Measurements from ENCODE around the gene MYRF.

The MYRF gene

DNA sequence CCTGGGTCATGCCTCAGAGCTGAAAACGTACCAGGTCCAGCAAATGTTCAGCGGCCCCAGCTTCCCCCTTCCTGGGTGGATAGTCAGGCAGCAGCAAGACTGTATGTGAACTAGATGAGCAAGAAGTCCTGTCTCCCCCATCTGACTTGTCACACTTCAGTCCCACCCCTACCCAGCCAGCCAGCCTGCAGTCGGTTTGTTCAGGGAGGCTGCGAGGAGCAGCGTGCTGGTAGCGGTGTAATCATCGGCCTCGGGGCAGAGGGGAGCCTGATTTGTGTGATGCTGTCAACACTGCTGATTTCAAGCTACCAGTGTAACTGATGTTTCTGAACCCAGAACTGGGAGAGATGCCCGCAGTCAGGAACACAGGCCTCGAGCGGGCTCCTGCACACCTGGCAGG lies 30.4 kb downstream of the MYRF start:
- no peak for DNase-seq
- Mint-ChIP-seq H3K9me3 (no peaks in the 10 kb centered on the region), H3K4me3 (no peak overlapping the region), H3K27me3 (peaks cover 12% of the 10 kb centered on the region), H3K4me1 (peaks cover 9% of the 10 kb centered on the region), H3K27ac (no peak overlapping the region)
- ATAC-seq = no peak

DNA sequence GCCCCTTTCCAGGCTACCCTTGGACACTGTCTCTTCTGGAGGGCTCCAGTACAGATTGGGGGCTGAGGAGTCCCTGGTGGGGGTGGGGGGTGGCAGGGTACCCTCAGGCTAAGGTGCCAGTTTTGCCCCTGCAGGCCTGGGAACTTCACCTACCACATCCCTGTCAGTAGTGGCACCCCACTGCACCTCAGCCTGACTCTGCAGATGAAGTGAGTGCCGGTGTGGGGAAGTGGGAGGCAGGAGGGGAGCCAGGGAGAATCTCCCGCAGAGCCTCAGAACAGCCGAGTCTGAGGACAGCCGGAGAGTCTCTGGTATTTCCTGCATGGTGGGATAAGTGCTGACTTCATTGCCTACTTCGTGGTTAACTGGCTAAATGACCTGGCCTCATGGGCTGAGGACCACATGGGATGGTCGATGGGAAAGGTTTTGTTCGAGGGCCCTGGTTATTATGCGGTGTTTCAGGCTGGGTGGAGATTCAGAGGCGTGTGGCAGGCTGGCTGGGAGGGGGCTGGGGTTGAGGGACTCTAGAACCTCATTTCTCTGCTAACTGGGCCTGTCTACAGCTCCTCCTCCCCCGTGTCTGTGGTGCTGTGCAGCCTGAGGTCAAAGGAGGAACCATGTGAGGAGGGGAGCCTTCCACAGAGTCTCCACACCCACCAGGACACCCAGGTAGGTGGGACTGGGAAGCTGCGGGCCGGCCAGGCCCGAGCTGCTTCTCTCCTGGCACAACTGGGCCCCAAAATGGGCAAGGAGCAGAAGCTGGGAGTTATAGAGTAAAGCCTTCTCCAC lies 31.5 kb downstream of the MYRF start:
- no peaks in the 10 kb centered on the region for H3K9me3 Mint-ChIP-seq
- peaks cover 1% of the 10 kb centered on the region for H3K27me3 Mint-ChIP-seq
- peak overlapping the region in 1 of 2 donors; percentile 64 for H3K27ac Mint-ChIP-seq
- no peak overlapping the region for H3K4me3 Mint-ChIP-seq
- peaks cover 7% of the 10 kb centered on the region for H3K4me1 Mint-ChIP-seq
- ATAC-seq = no peak
- DNase-seq = no peak

DNA sequence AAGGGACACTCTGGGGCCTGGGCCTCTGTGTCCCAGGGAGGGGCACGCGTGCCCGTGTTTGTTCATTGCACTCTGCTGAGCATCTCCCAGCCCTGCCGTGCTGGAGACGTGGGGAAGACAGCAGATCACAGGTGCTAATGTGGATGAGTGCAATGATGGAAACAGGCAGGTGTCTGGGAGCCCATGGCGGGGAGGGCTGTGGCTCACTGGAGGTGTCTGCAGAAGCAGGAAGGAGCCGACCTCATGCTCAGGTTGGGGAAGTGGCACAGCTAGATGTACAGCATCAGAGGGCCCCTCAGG lies 32.0 kb downstream of the MYRF start:
- DNase-seq (no peak), ATAC-seq (no peak)
- Mint-ChIP-seq H3K27ac (peak overlapping the region in 1 of 2 donors; percentile 64), H3K9me3 (no peaks in the 10 kb centered on the region), H3K4me3 (no peak overlapping the region), H3K4me1 (peaks cover 11% of the 10 kb centered on the region), H3K27me3 (no peaks in the 10 kb centered on the region)

DNA sequence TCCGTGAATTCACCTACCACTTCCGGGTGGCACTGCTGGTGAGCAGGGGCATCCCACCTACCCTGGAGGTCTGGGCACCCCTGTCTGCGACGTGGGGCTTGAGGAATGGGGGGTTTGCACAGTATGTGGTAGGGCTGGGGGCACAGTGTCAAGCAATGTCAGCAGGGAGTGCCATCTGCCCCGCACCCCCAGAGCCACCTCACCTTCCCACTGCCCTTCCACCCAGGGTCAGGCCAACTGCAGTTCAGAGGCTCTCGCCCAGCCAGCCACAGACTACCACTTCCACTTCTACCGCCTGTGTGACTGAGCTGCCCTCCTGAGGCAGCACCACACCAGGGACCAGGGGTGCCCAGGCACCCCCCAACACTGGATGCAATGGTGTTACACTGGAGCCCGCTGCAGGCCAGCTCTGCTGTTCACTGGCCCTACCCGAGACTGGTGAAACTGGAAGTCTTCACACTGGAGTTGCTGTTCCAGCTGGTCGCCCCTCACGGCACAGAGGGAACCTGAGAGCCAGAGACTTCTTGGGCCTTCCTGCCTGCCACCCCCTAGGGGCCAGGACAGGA lies 33.5 kb downstream of the MYRF start:
- Mint-ChIP-seq H3K4me1 (peaks cover 22% of the 10 kb centered on the region), H3K27ac (no peak overlapping the region), H3K9me3 (no peaks in the 10 kb centered on the region), H3K4me3 (no peak overlapping the region), H3K27me3 (no peaks in the 10 kb centered on the region)
- DNase-seq (no peak), ATAC-seq (peak; percentile 6)

DNA sequence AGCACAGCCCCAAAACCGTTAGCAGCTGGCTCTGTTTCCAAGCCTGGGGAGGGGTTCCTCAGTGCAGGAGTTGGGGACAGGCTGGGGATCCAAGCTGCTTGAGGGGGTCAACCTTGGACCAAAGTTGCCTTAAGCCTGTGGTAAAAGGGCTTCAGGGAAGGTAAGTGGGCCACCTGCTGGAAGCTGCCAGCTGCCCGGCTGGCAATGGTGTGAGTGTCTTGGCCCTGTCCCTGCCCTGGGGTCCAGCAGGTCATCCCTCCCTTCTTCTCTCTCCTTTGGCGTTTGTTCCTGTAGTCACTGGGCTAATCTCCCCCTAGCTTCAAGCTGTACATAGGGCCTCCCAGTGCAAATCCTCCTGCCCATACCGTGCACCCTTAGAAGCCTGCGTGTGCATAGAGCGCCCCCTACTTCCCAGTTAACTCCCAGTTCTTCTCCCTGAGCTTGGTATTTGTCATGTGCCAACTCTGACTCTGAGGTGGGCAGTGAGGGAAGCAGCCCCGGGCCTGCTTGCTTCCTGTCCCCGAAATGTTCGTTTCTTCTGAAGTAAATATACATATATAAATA lies 35.6 kb downstream of the MYRF start:
- H3K27ac Mint-ChIP-seq = peak overlapping the region in 1 of 2 donors; percentile 38
- H3K27me3 Mint-ChIP-seq = no peaks in the 10 kb centered on the region
- H3K9me3 Mint-ChIP-seq = no peaks in the 10 kb centered on the region
- no peak overlapping the region for H3K4me3 Mint-ChIP-seq
- ATAC-seq (no peak), DNase-seq (no peak)
- H3K4me1 Mint-ChIP-seq = peaks cover 34% of the 10 kb centered on the region

DNA sequence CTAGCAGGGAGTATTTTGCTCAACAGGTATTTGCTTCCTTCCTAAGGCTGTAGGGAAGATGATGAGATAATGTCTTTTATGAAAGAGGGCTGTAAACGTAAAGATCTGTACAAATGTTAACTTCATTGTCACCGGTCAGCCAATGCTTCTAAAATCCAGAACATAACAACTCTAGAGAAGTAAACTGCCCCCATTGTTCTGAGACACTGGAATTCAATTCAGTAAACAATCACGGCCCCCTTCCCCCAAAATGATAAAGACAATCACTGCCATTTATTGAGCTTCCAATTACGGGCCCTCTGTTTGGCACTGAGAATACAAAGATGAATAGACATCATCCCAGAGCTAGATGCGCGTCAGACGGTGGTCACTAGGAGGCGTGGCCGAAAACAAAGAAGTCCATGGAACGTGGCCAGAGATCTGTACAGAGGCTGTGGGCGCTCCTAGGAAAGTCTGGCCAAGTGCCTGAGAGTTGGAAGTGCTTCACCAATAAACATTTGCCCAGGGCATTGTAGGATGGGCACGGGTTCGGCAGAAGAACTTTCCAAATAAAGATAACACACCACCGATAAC lies 39.4 kb downstream of the MYRF start:
- peak in 1 of 2 donors; percentile 56 for DNase-seq
- Mint-ChIP-seq H3K27me3 (no peaks in the 10 kb centered on the region), H3K4me3 (peak overlapping the region; percentile 89 to 92), H3K27ac (peak overlapping the region; percentile 98 to 100), H3K4me1 (peaks cover 68% of the 10 kb centered on the region), H3K9me3 (no peaks in the 10 kb centered on the region)
- ATAC-seq = peak; percentile 59

DNA sequence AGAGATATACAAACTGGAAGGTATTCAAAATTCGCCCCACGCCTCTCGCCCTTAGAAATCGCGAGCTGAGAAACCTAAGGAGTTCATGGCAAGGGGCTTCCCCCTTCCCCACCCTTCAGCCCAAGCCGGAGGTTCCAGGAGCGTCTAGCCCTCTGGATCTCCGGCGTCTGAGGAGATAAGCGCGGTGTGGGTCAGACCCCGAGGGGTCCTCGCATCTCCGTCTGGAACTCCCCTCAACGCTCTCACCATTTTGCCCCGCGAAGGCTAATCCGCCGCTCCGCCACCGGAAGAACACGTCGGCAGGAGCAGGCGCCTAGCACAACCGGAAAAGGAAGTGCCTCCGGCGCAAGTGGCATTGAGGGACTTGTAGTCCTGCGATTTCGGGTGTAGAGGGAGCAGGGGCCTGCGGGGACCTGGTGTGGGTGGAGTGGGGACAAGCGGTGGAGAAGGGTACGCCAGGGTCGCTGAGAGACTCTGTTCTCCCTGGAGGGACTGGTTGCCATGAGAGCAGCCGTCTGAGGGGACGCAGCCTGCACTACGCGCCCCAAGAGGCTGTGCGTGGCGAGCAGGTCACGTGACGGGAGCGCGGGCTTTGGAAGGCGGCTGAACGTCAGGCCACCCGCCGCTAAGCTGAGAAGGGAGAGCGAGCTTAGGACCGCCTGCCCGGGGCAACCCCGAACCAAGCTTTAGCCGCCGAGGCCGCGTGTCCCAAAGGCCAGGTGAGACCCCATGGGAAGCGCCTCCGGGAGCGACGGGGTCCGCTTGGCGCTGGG lies 40.1 kb downstream of the MYRF start, which contains the start of the genes FEN1 and TMEM258:
Gene FEN1, plus strand, starts transcription at position 602 of the 773 bp plus-strand sequence. CDS start 2,451 bp downstream, outside the sequence.
Gene TMEM258, minus strand, starts transcription at position 290 of the 773 bp plus-strand sequence. Its CDS starts 41 bp downstream, at position 249.
- Mint-ChIP-seq H3K27me3 (no peaks in the 10 kb centered on the region), H3K9me3 (no peaks in the 10 kb centered on the region), H3K4me3 (peak within 1 kb of the TSS; percentile 89 to 92), H3K4me1 (peaks cover 74% of the 10 kb centered on the region), H3K27ac (peak within 1 kb of the TSS; percentile 98 to 100)
- peak; percentile 93 for ATAC-seq
- DNase-seq = peak; percentile 88 to 89

DNA sequence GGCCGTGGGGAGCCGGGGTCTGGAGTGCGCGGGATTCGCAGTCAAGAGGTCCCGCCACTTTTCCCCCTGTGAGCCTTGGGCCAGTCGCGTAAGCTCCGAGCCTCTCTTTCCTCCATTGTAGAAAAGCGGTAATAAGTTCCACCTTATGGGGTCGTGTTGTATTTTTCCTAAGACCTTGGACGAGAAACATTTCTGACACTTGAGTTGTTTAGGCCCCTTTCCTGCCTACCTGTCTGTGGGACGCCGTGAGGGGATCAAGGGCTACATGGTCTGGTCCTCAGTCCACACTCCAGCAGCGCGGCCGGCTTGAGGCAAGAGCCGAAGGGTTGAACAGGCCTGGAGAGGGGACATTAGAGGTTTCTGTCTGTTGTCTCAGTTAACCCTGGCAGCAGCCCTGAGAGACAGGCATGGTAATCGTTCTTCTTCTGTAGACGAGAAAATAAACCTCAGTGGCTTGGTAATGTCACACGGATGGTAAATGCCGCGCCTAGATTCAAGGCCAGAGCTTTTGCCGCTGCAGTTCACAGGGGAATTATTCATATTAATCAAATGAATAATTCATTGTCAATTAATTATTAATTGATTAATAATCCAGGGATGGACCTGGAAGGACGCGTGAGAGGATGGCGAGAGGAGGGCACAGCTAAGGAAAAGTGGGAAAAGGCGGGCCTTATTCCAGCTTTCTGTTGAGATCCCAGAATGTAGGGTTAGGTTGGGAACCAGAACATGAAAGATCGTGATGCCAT lies 40.8 kb downstream of the MYRF start:
- DNase-seq (no peak), ATAC-seq (peak; percentile 44)
- H3K9me3 Mint-ChIP-seq = no peaks in the 10 kb centered on the region
- peak overlapping the region; percentile 89 to 92 for H3K4me3 Mint-ChIP-seq
- peak overlapping the region; percentile 98 to 100 for H3K27ac Mint-ChIP-seq
- peaks cover 75% of the 10 kb centered on the region for H3K4me1 Mint-ChIP-seq
- H3K27me3 Mint-ChIP-seq = no peaks in the 10 kb centered on the region

DNA sequence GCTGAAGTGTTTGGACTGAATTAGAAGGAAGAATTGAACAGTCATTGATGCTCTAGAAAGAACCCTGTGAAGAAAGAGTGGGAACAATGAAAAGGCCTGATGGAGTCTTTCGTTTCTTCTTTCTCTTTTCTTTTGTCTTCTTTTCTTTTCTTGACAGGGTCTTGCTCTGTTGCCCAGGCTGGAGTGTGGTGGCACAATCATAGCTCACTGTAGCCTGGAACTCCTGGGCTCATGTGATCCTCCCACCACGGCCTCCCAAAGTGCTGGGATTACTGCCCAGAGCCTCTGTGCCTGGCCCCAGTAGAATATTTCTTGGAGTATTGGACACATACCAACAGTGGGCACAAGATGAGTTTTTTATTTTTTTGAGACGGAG lies 41.4 kb downstream of the MYRF start:
- peak overlapping the region; percentile 27 to 92 for H3K27ac Mint-ChIP-seq
- DNase-seq (no peak), ATAC-seq (no peak)
- H3K4me3 Mint-ChIP-seq = peak overlapping the region; percentile 89 to 92
- H3K27me3 Mint-ChIP-seq = no peaks in the 10 kb centered on the region
- no peaks in the 10 kb centered on the region for H3K9me3 Mint-ChIP-seq
- H3K4me1 Mint-ChIP-seq = peaks cover 75% of the 10 kb centered on the region

DNA sequence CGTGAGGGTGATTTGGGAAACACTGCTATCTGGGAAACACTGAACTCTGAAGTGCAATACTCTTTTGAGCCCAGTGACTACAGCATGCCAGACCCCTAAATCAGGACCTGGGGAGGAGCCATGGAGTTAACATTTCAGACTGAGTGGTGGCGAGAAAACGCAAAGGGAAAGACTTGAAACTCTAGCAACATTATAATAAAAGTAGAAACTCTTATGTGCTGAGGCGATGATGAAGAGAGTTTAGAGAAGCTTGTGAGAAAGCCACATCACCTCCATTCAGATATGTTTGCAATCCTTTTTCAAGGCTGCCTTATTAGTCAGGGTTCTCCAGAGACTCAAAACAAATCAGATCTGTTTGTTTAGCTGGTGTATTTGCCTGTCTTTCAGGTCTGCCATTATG lies 42.1 kb downstream of the MYRF start:
- ATAC-seq (no peak), DNase-seq (no peak)
- peak overlapping the region; percentile 89 to 92 for H3K4me3 Mint-ChIP-seq
- H3K27ac Mint-ChIP-seq = no peak overlapping the region
- H3K9me3 Mint-ChIP-seq = no peaks in the 10 kb centered on the region
- peaks cover 75% of the 10 kb centered on the region for H3K4me1 Mint-ChIP-seq
- H3K27me3 Mint-ChIP-seq = no peaks in the 10 kb centered on the region

DNA sequence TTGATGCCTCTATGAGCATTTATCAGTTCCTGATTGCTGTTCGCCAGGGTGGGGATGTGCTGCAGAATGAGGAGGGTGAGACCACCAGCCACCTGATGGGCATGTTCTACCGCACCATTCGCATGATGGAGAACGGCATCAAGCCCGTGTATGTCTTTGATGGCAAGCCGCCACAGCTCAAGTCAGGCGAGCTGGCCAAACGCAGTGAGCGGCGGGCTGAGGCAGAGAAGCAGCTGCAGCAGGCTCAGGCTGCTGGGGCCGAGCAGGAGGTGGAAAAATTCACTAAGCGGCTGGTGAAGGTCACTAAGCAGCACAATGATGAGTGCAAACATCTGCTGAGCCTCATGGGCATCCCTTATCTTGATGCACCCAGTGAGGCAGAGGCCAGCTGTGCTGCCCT lies 43.0 kb downstream of the MYRF start:
- no peak for DNase-seq
- H3K27ac Mint-ChIP-seq = no peak overlapping the region
- ATAC-seq = no peak
- no peaks in the 10 kb centered on the region for H3K27me3 Mint-ChIP-seq
- H3K4me1 Mint-ChIP-seq = peaks cover 66% of the 10 kb centered on the region
- no peak overlapping the region for H3K4me3 Mint-ChIP-seq
- H3K9me3 Mint-ChIP-seq = no peaks in the 10 kb centered on the region

DNA sequence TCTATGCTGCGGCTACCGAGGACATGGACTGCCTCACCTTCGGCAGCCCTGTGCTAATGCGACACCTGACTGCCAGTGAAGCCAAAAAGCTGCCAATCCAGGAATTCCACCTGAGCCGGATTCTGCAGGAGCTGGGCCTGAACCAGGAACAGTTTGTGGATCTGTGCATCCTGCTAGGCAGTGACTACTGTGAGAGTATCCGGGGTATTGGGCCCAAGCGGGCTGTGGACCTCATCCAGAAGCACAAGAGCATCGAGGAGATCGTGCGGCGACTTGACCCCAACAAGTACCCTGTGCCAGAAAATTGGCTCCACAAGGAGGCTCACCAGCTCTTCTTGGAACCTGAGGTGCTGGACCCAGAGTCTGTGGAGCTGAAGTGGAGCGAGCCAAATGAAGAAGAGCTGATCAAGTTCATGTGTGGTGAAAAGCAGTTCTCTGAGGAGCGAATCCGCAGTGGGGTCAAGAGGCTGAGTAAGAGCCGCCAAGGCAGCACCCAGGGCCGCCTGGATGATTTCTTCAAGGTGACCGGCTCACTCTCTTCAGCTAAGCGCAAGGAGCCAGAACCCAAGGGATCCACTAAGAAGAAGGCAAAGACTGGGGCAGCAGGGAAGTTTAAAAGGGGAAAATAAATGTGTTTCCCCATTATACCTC lies 43.6 kb downstream of the MYRF start:
- peaks cover 66% of the 10 kb centered on the region for H3K4me1 Mint-ChIP-seq
- H3K27ac Mint-ChIP-seq = no peak overlapping the region
- no peak overlapping the region for H3K4me3 Mint-ChIP-seq
- no peaks in the 10 kb centered on the region for H3K27me3 Mint-ChIP-seq
- no peak for DNase-seq
- ATAC-seq = no peak
- H3K9me3 Mint-ChIP-seq = no peaks in the 10 kb centered on the region

DNA sequence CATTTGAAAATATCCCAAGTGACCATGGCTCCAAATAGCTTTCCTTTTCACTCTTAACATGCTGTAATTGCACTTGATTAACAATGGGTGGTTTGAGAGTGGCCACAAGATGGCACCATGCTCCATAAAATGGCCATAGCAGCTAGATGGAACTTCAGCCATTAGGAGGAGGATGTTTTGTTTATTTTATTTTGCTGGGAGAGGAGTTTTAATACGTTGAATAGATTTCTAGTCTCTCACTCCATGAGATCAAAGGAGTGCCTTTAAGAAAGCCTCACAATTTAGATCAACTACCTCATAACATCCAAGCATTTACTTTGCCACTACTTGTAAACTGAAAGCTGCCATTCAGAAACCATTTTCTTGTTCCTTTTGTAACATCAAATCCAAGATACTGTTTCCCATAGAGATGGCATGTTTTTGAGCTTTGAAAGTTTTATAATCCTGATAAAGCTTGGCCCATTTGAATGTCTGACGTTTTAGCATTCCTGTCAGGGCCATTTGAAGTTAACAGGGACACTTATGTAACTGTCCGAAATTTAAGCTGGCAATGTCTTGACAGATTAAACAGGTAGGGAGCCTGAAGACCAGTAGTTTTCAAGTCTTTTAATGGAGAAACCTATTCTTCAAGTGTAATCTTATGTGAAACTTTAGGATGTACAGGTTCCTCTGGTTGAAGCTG lies 45.0 kb downstream of the MYRF start:
- Mint-ChIP-seq H3K4me1 (peaks cover 58% of the 10 kb centered on the region), H3K9me3 (no peaks in the 10 kb centered on the region), H3K4me3 (no peak overlapping the region), H3K27ac (no peak overlapping the region), H3K27me3 (no peaks in the 10 kb centered on the region)
- DNase-seq (peak; percentile 58 to 60), ATAC-seq (no peak)

DNA sequence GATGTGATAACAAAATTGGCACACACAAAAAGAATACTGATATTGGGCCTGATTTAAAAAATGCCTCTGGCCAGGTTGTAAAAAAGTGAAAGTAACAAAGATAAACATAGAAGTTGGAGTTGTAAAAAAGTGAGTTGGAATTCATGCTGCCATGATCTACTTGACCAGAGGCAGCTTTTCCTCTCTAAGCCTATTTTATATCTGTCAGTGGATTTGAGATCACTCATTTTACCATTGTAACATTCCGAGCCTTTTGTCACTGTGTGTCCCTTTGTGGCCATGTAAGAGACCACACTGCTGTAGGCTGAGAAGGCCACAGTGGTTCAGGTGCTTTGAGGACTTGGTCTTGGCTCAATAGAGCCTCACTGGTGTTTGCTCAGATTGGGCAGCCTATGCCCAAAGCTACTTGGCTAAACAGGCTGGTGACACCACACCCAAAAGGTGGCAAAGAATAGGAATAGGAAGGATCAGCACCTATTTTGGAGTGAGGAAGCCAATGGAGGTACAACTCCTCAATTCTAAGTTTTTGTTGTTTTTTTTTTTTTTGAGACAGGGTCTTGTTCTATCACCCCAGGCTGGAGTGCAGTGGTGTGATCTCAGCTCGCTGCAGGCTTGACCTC lies 47.3 kb downstream of the MYRF start:
- no peak for DNase-seq
- H3K9me3 Mint-ChIP-seq = no peaks in the 10 kb centered on the region
- H3K4me3 Mint-ChIP-seq = no peak overlapping the region
- H3K27ac Mint-ChIP-seq = no peak overlapping the region
- H3K27me3 Mint-ChIP-seq = no peaks in the 10 kb centered on the region
- H3K4me1 Mint-ChIP-seq = peaks cover 44% of the 10 kb centered on the region
- ATAC-seq = no peak
